Liver (tissue), 9 donors: ENCODE measurements around the gene COX15. TPM values are rescaled to one million over a fixed set of nuclear protein-coding genes. Genes with fewer than 3 reads are reported as not detected.

Experiments used
- DNase-seq: peaks from one replicate; pipeline ENCODE4 v3.0.0-alpha.2; 2017; ENCODE audit warnings: low spot score
- H3K27ac ChIP-seq, 2 donors: one replicate each; pipeline ENCODE4 v1.7.0; 2013; ENCODE audit warnings: inconsistent platforms in 2 of 2, low read length in 2 of 2, control low read depth in 1 of 2, low read depth in 1 of 2, mild to moderate bottlenecking in 1 of 2
- H3K27me3 ChIP-seq, 4 donors: one replicate each; pipeline versions ENCODE4 v1.6.1 to v1.7.0; 2013; ENCODE audit warnings: low read length in 3 of 4, inconsistent platforms in 1 of 4, mild to moderate bottlenecking in 1 of 4, moderate library complexity in 1 of 4; ENCODE audit not compliant: control insufficient read depth in 4 of 4, insufficient read depth in 4 of 4
- H3K36me3 ChIP-seq, 4 donors: one replicate each; pipeline versions ENCODE4 v1.6.1 to v1.7.0; 2013; ENCODE audit warnings: low read length in 3 of 4, mild to moderate bottlenecking in 3 of 4, low read depth in 1 of 4, moderate library complexity in 1 of 4; ENCODE audit not compliant: control insufficient read depth in 4 of 4, insufficient read depth in 3 of 4
- H3K4me1 ChIP-seq, 4 donors: one replicate each; pipeline versions ENCODE4 v1.6.1 to v1.7.0; 2013; ENCODE audit warnings: low read length in 3 of 4, mild to moderate bottlenecking in 3 of 4, moderate library complexity in 1 of 4; ENCODE audit not compliant: control insufficient read depth in 4 of 4, insufficient read depth in 4 of 4
- H3K4me3 ChIP-seq, 3 donors: one replicate each; pipeline versions ENCODE4 v1.6.1 to v1.7.0; 2013; ENCODE audit warnings: low read length in 3 of 3, control low read depth in 1 of 3, low read depth in 1 of 3, mild to moderate bottlenecking in 1 of 3
- H3K9ac ChIP-seq, 2 donors: one replicate each; pipeline ENCODE4 v1.7.0; 2013; ENCODE audit warnings: low read length in 2 of 2, mild to moderate bottlenecking in 2 of 2, moderate library complexity in 2 of 2, control low read depth in 1 of 2, low read depth in 1 of 2
- H3K9me3 ChIP-seq, 4 donors: one replicate each; pipeline versions ENCODE4 v1.6.1 to v1.7.0; 2013; ENCODE audit warnings: low read length in 3 of 4; ENCODE audit not compliant: control insufficient read depth in 4 of 4
- ATF3 ChIP-seq: IDR thresholded peaks from 2 replicates; pipeline ENCODE4 v1.6.1; 2016; ENCODE audit warnings: antibody characterized with exemption
- EGR1 ChIP-seq, 2 donors: IDR thresholded peaks; 2 replicates each; pipeline ENCODE4 v1.6.1; 2016 to 2018; ENCODE audit warnings: antibody characterized with exemption in 2 of 2, low read depth in 2 of 2
- FOXA1 ChIP-seq: IDR thresholded peaks from 2 replicates; pipeline ENCODE4 v1.6.1; 2016; ENCODE audit warnings: antibody characterized with exemption
- FOXA2 ChIP-seq: IDR thresholded peaks from 2 replicates; pipeline ENCODE4 v1.6.1; 2016; ENCODE audit warnings: antibody characterized with exemption
- GABPA ChIP-seq, 2 donors: IDR thresholded peaks in 1 of 2; conservative IDR thresholded peaks in 1 of 2; 2 replicates each; pipeline ENCODE4 v1.6.1; 2016; ENCODE audit warnings: antibody characterized with exemption in 2 of 2, mild to moderate bottlenecking in 1 of 2, moderate library complexity in 1 of 2
- HNF4A ChIP-seq, 2 donors: conservative IDR thresholded peaks; 2 replicates each; pipeline ENCODE4 v1.6.1; 2016; ENCODE audit warnings: antibody characterized with exemption in 2 of 2, mild to moderate bottlenecking in 2 of 2
- HNF4G ChIP-seq: IDR thresholded peaks from 2 replicates; pipeline ENCODE4 v1.6.1; 2016; ENCODE audit warnings: antibody characterized with exemption
- JUND ChIP-seq, 2 donors: IDR thresholded peaks; 2 replicates each; pipeline ENCODE4 v1.6.1; 2016; ENCODE audit warnings: antibody characterized with exemption in 2 of 2
- NR2F2 ChIP-seq: IDR thresholded peaks from 2 replicates; pipeline ENCODE4 v1.6.1; 2016; ENCODE audit warnings: antibody characterized with exemption
- RAD21 ChIP-seq, 2 donors: IDR thresholded peaks; 2 replicates each; pipeline ENCODE4 v1.6.1; 2016; ENCODE audit warnings: antibody characterized with exemption in 2 of 2, mild to moderate bottlenecking in 2 of 2
- RXRA ChIP-seq, 2 donors: IDR thresholded peaks; 2 replicates each; pipeline ENCODE4 v1.6.1; 2017 to 2018; ENCODE audit warnings: antibody characterized with exemption in 2 of 2, mild to moderate bottlenecking in 1 of 2
- SP1 ChIP-seq: IDR thresholded peaks from 2 replicates; pipeline ENCODE4 v1.6.1; 2018; ENCODE audit warnings: antibody characterized with exemption, mild to moderate bottlenecking
- TAF1 ChIP-seq: conservative IDR thresholded peaks from 2 replicates; pipeline ENCODE4 v1.6.1; 2016; ENCODE audit warnings: antibody characterized with exemption, mild to moderate bottlenecking
- YY1 ChIP-seq: IDR thresholded peaks from 2 replicates; pipeline ENCODE4 v1.6.1; 2016; ENCODE audit warnings: antibody characterized with exemption, mild to moderate bottlenecking
- polyA plus RNA-seq, 2 donors: library from polyadenylated mRNA; stranded (reverse) in 1 of 2; unstranded in 1 of 2; fragments of 200-250 nt in 1 of 2; fragments of >200 nt in 1 of 2; fragmentation: Nextera tagmentation in 1 of 2; extraction: Ambion mirVana in 1 of 2; gene quantifications; one replicate each; pipeline versions ENCODE4 v1.2.1 to v1.2.3, GENCODE V29; 2013 to 2015
- total RNA-seq, 2 donors: library from RNA; depleted of rRNA; stranded (reverse); fragments of >200 nt; gene quantifications; one replicate each; pipeline ENCODE4 v1.2.3, GENCODE V29; 2014
- TF ChIP-seq, protein P1 (sequence below): IDR thresholded peaks from 2 replicates; pipeline ENCODE4 v1.6.1; 2016; ENCODE audit warnings: antibody characterized with exemption, mild to moderate bottlenecking
- TF ChIP-seq, protein P2 (sequence below): IDR thresholded peaks from 2 replicates; pipeline ENCODE4 v1.6.1; 2016; ENCODE audit warnings: antibody characterized with exemption
- TF ChIP-seq, protein P3 (sequence below): fragments of 150-350 bp; IDR thresholded peaks from 2 replicates; pipeline ENCODE4 v1.5.1; 2017; ENCODE audit warnings: improper control_type of control experiment, low read depth, low read length; ENCODE audit not compliant: missing input control
- TF ChIP-seq, protein P4 (sequence below): IDR thresholded peaks from 2 replicates; pipeline ENCODE4 v1.6.1; 2016; ENCODE audit warnings: antibody characterized with exemption
- donor health status: healthy.
- donor health status: healthy.
- donor health status: healthy.
- donor health status: healthy.
- donor health status: healthy.

The COX15 gene
- total and polyA plus RNA-seq, 4 donors, result 13.4 to 25.2 (median 20.8) TPM

- no peaks in the 10 kb centered on the region for H3K27me3 ChIP-seq
- no peak overlapping the region for H3K27ac ChIP-seq
- peaks cover 9 to 45% (median 29%) of the 10 kb centered on the region in 4 donors for H3K36me3 ChIP-seq
- DNase-seq, result no peak
- no peak overlapping the region for H3K9ac ChIP-seq
- TF ChIP-seq SP1 (no peak), FOXA2 (no peak), YY1 (no peak), RAD21 (IDR thresholded peaks at IDR 0.05) (no peak), HNF4G (no peak), GABPA (IDR thresholded peaks at IDR 0.05 in 1 of 2, conservative IDR thresholded peaks at IDR 0.05 in 1 of 2) (no peak), EGR1 (IDR thresholded peaks at IDR 0.05; ENCODE audit: low read depth in 2 of 2) (no peak), HNF4A (conservative IDR thresholded peaks at IDR 0.05) (no peak), NR2F2 (no peak), ATF3 (no peak), FOXA1 (no peak), TAF1 (no peak), JUND (IDR thresholded peaks at IDR 0.05) (no peak), RXRA (IDR thresholded peaks at IDR 0.05) (no peak)
- TF ChIP-seq, protein P1, sequence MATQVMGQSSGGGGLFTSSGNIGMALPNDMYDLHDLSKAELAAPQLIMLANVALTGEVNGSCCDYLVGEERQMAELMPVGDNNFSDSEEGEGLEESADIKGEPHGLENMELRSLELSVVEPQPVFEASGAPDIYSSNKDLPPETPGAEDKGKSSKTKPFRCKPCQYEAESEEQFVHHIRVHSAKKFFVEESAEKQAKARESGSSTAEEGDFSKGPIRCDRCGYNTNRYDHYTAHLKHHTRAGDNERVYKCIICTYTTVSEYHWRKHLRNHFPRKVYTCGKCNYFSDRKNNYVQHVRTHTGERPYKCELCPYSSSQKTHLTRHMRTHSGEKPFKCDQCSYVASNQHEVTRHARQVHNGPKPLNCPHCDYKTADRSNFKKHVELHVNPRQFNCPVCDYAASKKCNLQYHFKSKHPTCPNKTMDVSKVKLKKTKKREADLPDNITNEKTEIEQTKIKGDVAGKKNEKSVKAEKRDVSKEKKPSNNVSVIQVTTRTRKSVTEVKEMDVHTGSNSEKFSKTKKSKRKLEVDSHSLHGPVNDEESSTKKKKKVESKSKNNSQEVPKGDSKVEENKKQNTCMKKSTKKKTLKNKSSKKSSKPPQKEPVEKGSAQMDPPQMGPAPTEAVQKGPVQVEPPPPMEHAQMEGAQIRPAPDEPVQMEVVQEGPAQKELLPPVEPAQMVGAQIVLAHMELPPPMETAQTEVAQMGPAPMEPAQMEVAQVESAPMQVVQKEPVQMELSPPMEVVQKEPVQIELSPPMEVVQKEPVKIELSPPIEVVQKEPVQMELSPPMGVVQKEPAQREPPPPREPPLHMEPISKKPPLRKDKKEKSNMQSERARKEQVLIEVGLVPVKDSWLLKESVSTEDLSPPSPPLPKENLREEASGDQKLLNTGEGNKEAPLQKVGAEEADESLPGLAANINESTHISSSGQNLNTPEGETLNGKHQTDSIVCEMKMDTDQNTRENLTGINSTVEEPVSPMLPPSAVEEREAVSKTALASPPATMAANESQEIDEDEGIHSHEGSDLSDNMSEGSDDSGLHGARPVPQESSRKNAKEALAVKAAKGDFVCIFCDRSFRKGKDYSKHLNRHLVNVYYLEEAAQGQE, result no peak
- TF ChIP-seq, protein P2, sequence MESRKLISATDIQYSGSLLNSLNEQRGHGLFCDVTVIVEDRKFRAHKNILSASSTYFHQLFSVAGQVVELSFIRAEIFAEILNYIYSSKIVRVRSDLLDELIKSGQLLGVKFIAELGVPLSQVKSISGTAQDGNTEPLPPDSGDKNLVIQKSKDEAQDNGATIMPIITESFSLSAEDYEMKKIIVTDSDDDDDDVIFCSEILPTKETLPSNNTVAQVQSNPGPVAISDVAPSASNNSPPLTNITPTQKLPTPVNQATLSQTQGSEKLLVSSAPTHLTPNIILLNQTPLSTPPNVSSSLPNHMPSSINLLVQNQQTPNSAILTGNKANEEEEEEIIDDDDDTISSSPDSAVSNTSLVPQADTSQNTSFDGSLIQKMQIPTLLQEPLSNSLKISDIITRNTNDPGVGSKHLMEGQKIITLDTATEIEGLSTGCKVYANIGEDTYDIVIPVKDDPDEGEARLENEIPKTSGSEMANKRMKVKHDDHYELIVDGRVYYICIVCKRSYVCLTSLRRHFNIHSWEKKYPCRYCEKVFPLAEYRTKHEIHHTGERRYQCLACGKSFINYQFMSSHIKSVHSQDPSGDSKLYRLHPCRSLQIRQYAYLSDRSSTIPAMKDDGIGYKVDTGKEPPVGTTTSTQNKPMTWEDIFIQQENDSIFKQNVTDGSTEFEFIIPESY, result no peak
- TF ChIP-seq, protein P3, sequence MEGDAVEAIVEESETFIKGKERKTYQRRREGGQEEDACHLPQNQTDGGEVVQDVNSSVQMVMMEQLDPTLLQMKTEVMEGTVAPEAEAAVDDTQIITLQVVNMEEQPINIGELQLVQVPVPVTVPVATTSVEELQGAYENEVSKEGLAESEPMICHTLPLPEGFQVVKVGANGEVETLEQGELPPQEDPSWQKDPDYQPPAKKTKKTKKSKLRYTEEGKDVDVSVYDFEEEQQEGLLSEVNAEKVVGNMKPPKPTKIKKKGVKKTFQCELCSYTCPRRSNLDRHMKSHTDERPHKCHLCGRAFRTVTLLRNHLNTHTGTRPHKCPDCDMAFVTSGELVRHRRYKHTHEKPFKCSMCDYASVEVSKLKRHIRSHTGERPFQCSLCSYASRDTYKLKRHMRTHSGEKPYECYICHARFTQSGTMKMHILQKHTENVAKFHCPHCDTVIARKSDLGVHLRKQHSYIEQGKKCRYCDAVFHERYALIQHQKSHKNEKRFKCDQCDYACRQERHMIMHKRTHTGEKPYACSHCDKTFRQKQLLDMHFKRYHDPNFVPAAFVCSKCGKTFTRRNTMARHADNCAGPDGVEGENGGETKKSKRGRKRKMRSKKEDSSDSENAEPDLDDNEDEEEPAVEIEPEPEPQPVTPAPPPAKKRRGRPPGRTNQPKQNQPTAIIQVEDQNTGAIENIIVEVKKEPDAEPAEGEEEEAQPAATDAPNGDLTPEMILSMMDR, result no peak
- TF ChIP-seq, protein P4, sequence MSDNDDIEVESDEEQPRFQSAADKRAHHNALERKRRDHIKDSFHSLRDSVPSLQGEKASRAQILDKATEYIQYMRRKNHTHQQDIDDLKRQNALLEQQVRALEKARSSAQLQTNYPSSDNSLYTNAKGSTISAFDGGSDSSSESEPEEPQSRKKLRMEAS, result no peak
- H3K4me1 ChIP-seq, result peaks cover 2 to 13% (median 4%) of the 10 kb centered on the region in 4 donors
- H3K9me3 ChIP-seq, result no peaks in the 10 kb centered on the region
- no peak overlapping the region for H3K4me3 ChIP-seq
Measured at GRCh38 chr10:99750641-99751040, 18.7 kb upstream of the COX15 start.
